ENCODE measurements around the gene PCDHGB7.

DNA sequence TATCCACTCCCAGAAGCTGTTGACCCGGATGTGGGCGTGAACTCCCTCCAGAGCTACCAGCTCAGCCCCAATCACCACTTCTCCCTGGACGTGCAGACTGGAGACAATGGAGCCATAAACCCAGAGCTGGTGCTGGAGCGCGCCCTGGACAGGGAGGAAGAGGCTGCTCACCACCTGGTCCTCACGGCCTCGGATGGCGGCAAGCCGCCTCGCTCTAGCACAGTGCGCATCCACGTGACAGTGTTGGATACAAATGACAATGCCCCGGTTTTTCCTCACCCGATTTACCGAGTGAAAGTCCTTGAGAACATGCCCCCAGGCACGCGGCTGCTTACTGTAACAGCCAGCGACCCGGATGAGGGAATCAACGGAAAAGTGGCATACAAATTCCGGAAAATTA is 24.2 kb upstream of the PCDHGB7 start:
- TF ChIP-seq, protein P1, sequence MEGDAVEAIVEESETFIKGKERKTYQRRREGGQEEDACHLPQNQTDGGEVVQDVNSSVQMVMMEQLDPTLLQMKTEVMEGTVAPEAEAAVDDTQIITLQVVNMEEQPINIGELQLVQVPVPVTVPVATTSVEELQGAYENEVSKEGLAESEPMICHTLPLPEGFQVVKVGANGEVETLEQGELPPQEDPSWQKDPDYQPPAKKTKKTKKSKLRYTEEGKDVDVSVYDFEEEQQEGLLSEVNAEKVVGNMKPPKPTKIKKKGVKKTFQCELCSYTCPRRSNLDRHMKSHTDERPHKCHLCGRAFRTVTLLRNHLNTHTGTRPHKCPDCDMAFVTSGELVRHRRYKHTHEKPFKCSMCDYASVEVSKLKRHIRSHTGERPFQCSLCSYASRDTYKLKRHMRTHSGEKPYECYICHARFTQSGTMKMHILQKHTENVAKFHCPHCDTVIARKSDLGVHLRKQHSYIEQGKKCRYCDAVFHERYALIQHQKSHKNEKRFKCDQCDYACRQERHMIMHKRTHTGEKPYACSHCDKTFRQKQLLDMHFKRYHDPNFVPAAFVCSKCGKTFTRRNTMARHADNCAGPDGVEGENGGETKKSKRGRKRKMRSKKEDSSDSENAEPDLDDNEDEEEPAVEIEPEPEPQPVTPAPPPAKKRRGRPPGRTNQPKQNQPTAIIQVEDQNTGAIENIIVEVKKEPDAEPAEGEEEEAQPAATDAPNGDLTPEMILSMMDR (IDR thresholded peaks at IDR 0.05), result no peak
- no peak for TF ChIP-seq POLR2A (IDR thresholded peaks at IDR 0.05)
